GM23338 (cell line): ENCODE data around the gene SASH1. TPM values are rescaled to one million over a fixed set of nuclear protein-coding genes. Genes with fewer than 3 reads are reported as not detected.

Source experiments
- ATAC-seq: fragments of 200-7000 bp; cut with Tn5 transposase; 3 replicates; pipeline ENCODE4 v1.9.1; 2020
- DNase-seq: peaks from one replicate; pipeline ENCODE4 v3.0.0-alpha.2; 2015; ENCODE audit warnings: low spot score
- H2AFZ ChIP-seq: fragments of 200-600 bp; sonication (generic); 2 replicates; pipeline ENCODE4 v1.8.0; 2016; ENCODE audit warnings: antibody characterized with exemption, mild to moderate bottlenecking, moderate library complexity
- H3F3A ChIP-seq: fragments of 200-600 bp; sonication (generic); replicated peaks from 2 replicates; pipeline ENCODE4 v1.8.0; 2017; ENCODE audit warnings: antibody characterized with exemption, mixed run types, low read depth
- H3K27ac ChIP-seq: fragments of 200-600 bp; sonication (generic); 2 replicates; pipeline ENCODE4 v1.6.1; 2016; ENCODE audit warnings: low read depth
- H3K27me3 ChIP-seq: fragments of 200-600 bp; sonication (generic); 2 replicates; pipeline ENCODE4 v1.8.0; 2016; ENCODE audit warnings: mild to moderate bottlenecking, mixed run types, moderate library complexity; ENCODE audit not compliant: insufficient read depth
- H3K36me3 ChIP-seq: fragments of 200-600 bp; sonication (generic); 2 replicates; pipeline ENCODE4 v1.8.0; 2016; ENCODE audit warnings: mild to moderate bottlenecking; ENCODE audit not compliant: insufficient read depth
- H3K4me1 ChIP-seq: fragments of 200-600 bp; sonication (generic); 2 replicates; pipeline ENCODE4 v1.8.0; 2016; ENCODE audit warnings: mild to moderate bottlenecking, moderate library complexity; ENCODE audit not compliant: insufficient read depth
- H3K4me2 ChIP-seq: fragments of 200-600 bp; sonication (generic); 2 replicates; pipeline ENCODE4 v1.7.1; 2017; ENCODE audit warnings: mixed run types
- H3K4me3 ChIP-seq: fragments of 200-600 bp; sonication (generic); 2 replicates; pipeline ENCODE4 v1.6.1; 2016; ENCODE audit warnings: mixed run types
- H3K79me2 ChIP-seq: fragments of 200-600 bp; sonication (generic); replicated peaks from 2 replicates; pipeline ENCODE4 v1.8.0; 2017; ENCODE audit warnings: mild to moderate bottlenecking; ENCODE audit not compliant: insufficient read depth
- H3K9me2 ChIP-seq: fragments of 200-600 bp; sonication (generic); 2 replicates; pipeline ENCODE4 v1.8.0; 2017; ENCODE audit not compliant: insufficient read depth
- H4K20me1 ChIP-seq: fragments of 200-600 bp; sonication (generic); replicated peaks from 2 replicates; pipeline ENCODE4 v1.8.0; 2017; ENCODE audit warnings: mild to moderate bottlenecking; ENCODE audit not compliant: insufficient read depth
- H3K27ac Mint-ChIP-seq: 2 replicates; pipeline ENCODE4 v1.8.0; 2020; ENCODE audit warnings: inconsistent platforms, mild to moderate bottlenecking, moderate library complexity, mixed read lengths
- H3K27me3 Mint-ChIP-seq: 3 replicates; pipeline ENCODE4 v1.8.0; 2022; ENCODE audit warnings: low read depth, mild to moderate bottlenecking, moderate library complexity, mixed read lengths, inconsistent platforms; ENCODE audit not compliant: insufficient read depth, poor library complexity
- H3K36me3 Mint-ChIP-seq: 3 replicates; pipeline ENCODE4 v1.8.0; 2021; ENCODE audit warnings: low read depth, mild to moderate bottlenecking, inconsistent platforms, moderate library complexity, mixed read lengths
- H3K4me1 Mint-ChIP-seq: 3 replicates; pipeline ENCODE4 v1.8.0; 2020; ENCODE audit warnings: mild to moderate bottlenecking, inconsistent platforms, mixed read lengths
- H3K4me3 Mint-ChIP-seq: 3 replicates; pipeline ENCODE4 v1.8.0; 2021; ENCODE audit warnings: moderate library complexity, mild to moderate bottlenecking, inconsistent platforms, mixed read lengths
- H3K9me3 Mint-ChIP-seq: 3 replicates; pipeline ENCODE4 v1.8.0; 2020; ENCODE audit warnings: moderate library complexity, mild to moderate bottlenecking, inconsistent platforms, mixed read lengths
- CREB1 ChIP-seq: fragments of 250-450 bp; sonication (Bioruptor Pico); IDR thresholded peaks from 2 replicates; pipeline ENCODE4 v1.5.0; 2020; ENCODE audit warnings: low read depth, mild to moderate bottlenecking, moderate library complexity
- CTCF ChIP-seq, 2 experiments: fragments of 200-600 bp in 1 of 2; sonication (generic) in 1 of 2; conservative IDR thresholded peaks; 2 replicates each; pipeline versions ENCODE4 v1.5.1 to v1.6.1; 2016 to 2017; ENCODE audit warnings: antibody characterized with exemption in 2 of 2, low read depth in 2 of 2, mild to moderate bottlenecking in 2 of 2, moderate library complexity in 1 of 2
- ETS1 ChIP-seq: IDR thresholded peaks from 2 replicates; pipeline ENCODE4 v1.6.1; 2016; ENCODE audit warnings: antibody characterized with exemption
- EZH2 ChIP-seq: fragments of 200-600 bp; sonication (generic); IDR thresholded peaks from one replicate; pipeline ENCODE4 v1.8.0; 2017; ENCODE audit warnings: antibody characterized with exemption, mild to moderate bottlenecking, low read depth; ENCODE audit not compliant: unreplicated experiment
- EZH2phosphoT487 ChIP-seq: fragments of 200-600 bp; sonication (generic); IDR thresholded peaks from one replicate; pipeline ENCODE4 v1.8.1; 2018; ENCODE audit warnings: antibody characterized with exemption; ENCODE audit not compliant: unreplicated experiment
- JUNB ChIP-seq: IDR thresholded peaks from one replicate; pipeline ENCODE4 v1.6.1; 2016; ENCODE audit warnings: antibody characterized with exemption; ENCODE audit not compliant: unreplicated experiment
- NANOG ChIP-seq: IDR thresholded peaks from 2 replicates; pipeline ENCODE4 v1.6.1; 2016; ENCODE audit warnings: antibody characterized with exemption, borderline replicate concordance
- POLR2AphosphoS5 ChIP-seq: IDR thresholded peaks from 2 replicates; pipeline ENCODE4 v1.6.1; 2016; ENCODE audit warnings: antibody characterized with exemption, low read depth
- STAT1 ChIP-seq: IDR thresholded peaks from one replicate; pipeline ENCODE4 v1.6.1; 2016; ENCODE audit warnings: antibody characterized with exemption; ENCODE audit not compliant: unreplicated experiment
- ZNF331 ChIP-seq: fragments of 250-450 bp; sonication (Bioruptor Pico); IDR thresholded peaks from 2 replicates; pipeline ENCODE4 v1.5.0; 2020; ENCODE audit warnings: low read depth, mild to moderate bottlenecking, moderate library complexity
- ZNF462 ChIP-seq: fragments of 250-450 bp; sonication (Bioruptor Pico); IDR thresholded peaks from 2 replicates; pipeline ENCODE4 v1.5.0; 2020; ENCODE audit warnings: mild to moderate bottlenecking, moderate library complexity
- polyA plus RNA-seq: library from polyadenylated mRNA; unstranded; fragments of >200 nt; fragmentation: Nextera tagmentation; extraction: Ambion mirVana; gene quantifications from 2 replicates; pipeline ENCODE4 v1.2.1, GENCODE V29; 2016
- total RNA-seq: library from RNA; depleted of rRNA; stranded (reverse); fragments of >200 nt; shearing (Covaris generic); gene quantifications from 2 replicates; pipeline ENCODE4 v1.2.3, GENCODE V29; 2014

The SASH1 gene
- total and polyA plus RNA-seq, 2 experiments from 2014 or later: 8.2 to 30.2 TPM

GRCh38 chr6:148317051-148317450 is 25.6 kb upstream of the SASH1 start (continued):
- TF ChIP-seq CTCF (conservative IDR thresholded peaks at IDR 0.05; ENCODE audit: low read depth in 2 of 2): no peak
- no peak for TF ChIP-seq NANOG
- TF ChIP-seq ZNF331 (CRISPR knock-in tag): no peak
- TF ChIP-seq STAT1: no peak
- no peak for TF ChIP-seq JUNB
- TF ChIP-seq ETS1: no peak
- no peak for TF ChIP-seq EZH2phosphoT487
- TF ChIP-seq CREB1 (CRISPR knock-in tag): no peak
- no peak for TF ChIP-seq POLR2AphosphoS5
- TF ChIP-seq EZH2: no peak

GRCh38 chr6:148317739-148318138 is 24.9 kb upstream of the SASH1 start:
- DNase-seq: no peak
- Histone ChIP-seq H3K79me2 (no peaks in the 10 kb centered on the region), H3K4me2 (no peak overlapping the region), H2AFZ (no peak overlapping the region), H3K27me3 (no peaks in the 10 kb centered on the region), H3F3A (no peaks in the 10 kb centered on the region), H3K4me3 (no peak overlapping the region), H3K9me2 (0 out of 2 replicates have a peak, but pooled peaks cover 3% of the 10 kb centered on the region), H4K20me1 (no peaks in the 10 kb centered on the region), H3K27ac (no peak overlapping the region), H3K4me1 (no peaks in the 10 kb centered on the region), H3K36me3 (no peaks in the 10 kb centered on the region)
- H3K4me3 Mint-ChIP-seq: no peak overlapping the region
- H3K9me3 Mint-ChIP-seq: no peaks in the 10 kb centered on the region
- no peaks in the 10 kb centered on the region for H3K27me3 Mint-ChIP-seq
- peaks cover 9% of the 10 kb centered on the region; the same call in 2 of the 3 replicates for H3K4me1 Mint-ChIP-seq
- H3K36me3 Mint-ChIP-seq: no peaks in the 10 kb centered on the region
- no peak overlapping the region for H3K27ac Mint-ChIP-seq
- ATAC-seq: no peak
- TF ChIP-seq EZH2phosphoT487 (no peak), CREB1 (CRISPR knock-in tag) (no peak), ETS1 (no peak), STAT1 (no peak), POLR2AphosphoS5 (no peak), JUNB (no peak), ZNF462 (CRISPR knock-in tag) (no peak), NANOG (no peak)
